ENCODE data around the gene PSMB9. TPM values are rescaled to one million over a fixed set of nuclear protein-coding genes. Genes with fewer than 3 reads are reported as not detected.
"Not testable (repeated sequence)": the region's sequence is repeated elsewhere in the genome, so short reads cannot be mapped to it uniquely, and the experiment has no call there.

Gene PSMB9
- 100 to 1,000 TPM; 353 to 356 TPM for total RNA-seq

GRCh38 chr6:32853541-32854375 is at the start of gene PSMB9, which contains the start of gene TAP1:
Gene PSMB9 (plus strand): TSS chr6:32854192. CDS start chr6:32854230, 38 bp downstream.
Gene TAP1 (minus strand): TSS chr6:32853704. CDS start chr6:32853636, 68 bp downstream.
- Mint-ChIP-seq H3K4me3 (peak within 1 kb of the TSS; percentile 98), H3K9me3 (no peaks in the 10 kb centered on the region), H3K36me3 (peaks cover 70% of the 10 kb centered on the region), H3K4me1 (peaks cover 54% of the 10 kb centered on the region), H3K27ac (peak within 1 kb of the TSS; percentile 100), H3K27me3 (no peaks in the 10 kb centered on the region)
- peak; percentile 96 for DNase-seq
- POLR2A ChIA-PET, result interaction anchor here (0.6 to 7.3 kb wide), 16 partner anchors 10 to 726 kb away, joined by 3 to 773 read pairs (median 6); partner anchors contain the start of genes ATF6B, BRD2, GPSM3 and HLA-DMB
- ATAC-seq (ENCODE audit: low read depth), result peak; percentile 86

DNA sequence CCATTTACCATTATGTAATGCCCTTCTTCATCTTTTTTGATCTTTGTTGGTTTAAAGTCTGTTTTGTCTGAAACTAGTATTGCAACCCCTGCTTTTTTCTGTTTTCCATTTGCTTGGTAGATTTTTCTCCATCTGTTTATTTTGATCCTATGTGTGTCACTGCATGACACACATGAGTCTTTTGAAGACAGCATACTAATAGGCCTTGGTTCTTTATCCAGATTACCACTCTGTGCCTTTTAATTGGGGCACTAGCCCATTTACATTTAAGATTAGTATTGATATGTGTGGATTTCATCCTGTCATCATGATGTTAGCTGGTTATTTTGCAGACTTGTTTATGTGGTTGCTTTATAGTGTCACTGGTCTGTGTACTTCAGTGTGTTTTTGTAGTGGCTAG is 48.6 kb upstream of the PSMB9 start:
- H3K27ac Mint-ChIP-seq; H3K9me3 Mint-ChIP-seq; POLR2A ChIA-PET; H3K4me1 Mint-ChIP-seq; ATAC-seq (ENCODE audit: low read depth); H3K4me3 Mint-ChIP-seq; H3K36me3 Mint-ChIP-seq; DNase-seq: not testable (repeated sequence)
- H3K27me3 Mint-ChIP-seq, result peaks cover 62% of the 10 kb centered on the region

GRCh38 chr6:32807020-32807580 is 46.9 kb upstream of the PSMB9 start:
- POLR2A ChIA-PET, result no interaction called here
- no peaks in the 10 kb centered on the region for H3K9me3 Mint-ChIP-seq
- peaks cover 47% of the 10 kb centered on the region for H3K27me3 Mint-ChIP-seq
- DNase-seq (no peak), ATAC-seq (ENCODE audit: low read depth) (peak; percentile 50)
- peaks cover 4% of the 10 kb centered on the region for H3K36me3 Mint-ChIP-seq
- H3K4me1 Mint-ChIP-seq, result peaks cover 4% of the 10 kb centered on the region
- no peak overlapping the region for H3K4me3 Mint-ChIP-seq
- no peak overlapping the region for H3K27ac Mint-ChIP-seq

- Mint-ChIP-seq H3K4me3 (no peak overlapping the region), H3K9me3 (no peaks in the 10 kb centered on the region), H3K4me1 (peaks cover 4% of the 10 kb centered on the region), H3K27me3 (peaks cover 26% of the 10 kb centered on the region), H3K27ac (no peak overlapping the region), H3K36me3 (peaks cover 6% of the 10 kb centered on the region)
- POLR2A ChIA-PET, result no interaction called here
- ATAC-seq (ENCODE audit: low read depth) (no peak), DNase-seq (no peak)
Measured at GRCh38 chr6:32809171-32809570, 44.8 kb upstream of the PSMB9 start.

GRCh38 chr6:32814145-32814544 is 39.8 kb upstream of the PSMB9 start:
- Mint-ChIP-seq H3K4me3 (no peak overlapping the region), H3K27ac (no peak overlapping the region), H3K27me3 (no peaks in the 10 kb centered on the region), H3K36me3 (peaks cover 2% of the 10 kb centered on the region), H3K9me3 (no peaks in the 10 kb centered on the region), H3K4me1 (peaks cover 10% of the 10 kb centered on the region)
- no peak for DNase-seq
- no peak for ATAC-seq (ENCODE audit: low read depth)
- POLR2A ChIA-PET, result no interaction called here

GRCh38 chr6:32815115-32815514 is 38.9 kb upstream of the PSMB9 start:
- Mint-ChIP-seq H3K9me3 (no peaks in the 10 kb centered on the region), H3K27ac (no peak overlapping the region), H3K36me3 (peaks cover 2% of the 10 kb centered on the region), H3K4me1 (peaks cover 10% of the 10 kb centered on the region), H3K27me3 (no peaks in the 10 kb centered on the region), H3K4me3 (no peak overlapping the region)
- DNase-seq (no peak), ATAC-seq (ENCODE audit: low read depth) (no peak)
- POLR2A ChIA-PET, result no interaction called here

- DNase-seq (no peak), ATAC-seq (ENCODE audit: low read depth) (no peak)
- no peak overlapping the region for H3K4me3 Mint-ChIP-seq
- peaks cover 2% of the 10 kb centered on the region for H3K36me3 Mint-ChIP-seq
- peaks cover 10% of the 10 kb centered on the region for H3K4me1 Mint-ChIP-seq
- POLR2A ChIA-PET, result no interaction called here
- no peaks in the 10 kb centered on the region for H3K27me3 Mint-ChIP-seq
- no peaks in the 10 kb centered on the region for H3K9me3 Mint-ChIP-seq
- no peak overlapping the region for H3K27ac Mint-ChIP-seq
Measured at GRCh38 chr6:32815996-32816395, 38.0 kb upstream of the PSMB9 start.

- Mint-ChIP-seq H3K4me3 (no peak within 1 kb of the TSS), H3K9me3 (no peaks in the 10 kb centered on the region), H3K36me3 (peaks cover 2% of the 10 kb centered on the region), H3K27me3 (no peaks in the 10 kb centered on the region), H3K4me1 (peaks cover 10% of the 10 kb centered on the region), H3K27ac (no peak within 1 kb of the TSS)
- DNase-seq, result no peak
- POLR2A ChIA-PET, result no interaction called here
- no peak for ATAC-seq (ENCODE audit: low read depth)
Measured at GRCh38 chr6:32816746-32817204, 37.2 kb upstream of the PSMB9 start, which contains the start of gene HLA-DOB. Gene HLA-DOB (minus strand): TSS chr6:32817002. CDS start chr6:32816951, 51 bp downstream.

GRCh38 chr6:32818867-32819266 is 35.1 kb upstream of the PSMB9 start:
- DNase-seq (no peak), ATAC-seq (ENCODE audit: low read depth) (no peak)
- no peaks in the 10 kb centered on the region for H3K9me3 Mint-ChIP-seq
- no peak overlapping the region for H3K27ac Mint-ChIP-seq
- H3K4me3 Mint-ChIP-seq, result no peak overlapping the region
- no peaks in the 10 kb centered on the region for H3K27me3 Mint-ChIP-seq
- peaks cover 10% of the 10 kb centered on the region for H3K4me1 Mint-ChIP-seq
- H3K36me3 Mint-ChIP-seq, result no peaks in the 10 kb centered on the region
- POLR2A ChIA-PET, result no interaction called here

GRCh38 chr6:32819729-32820128 is 34.3 kb upstream of the PSMB9 start:
- no peaks in the 10 kb centered on the region for H3K36me3 Mint-ChIP-seq
- POLR2A ChIA-PET, result interaction anchor here (1.3 kb wide), 1 partner anchor 152 kb away, joined by 3 read pairs; no protein-coding TSS in a partner anchor
- H3K27ac Mint-ChIP-seq, result no peak overlapping the region
- DNase-seq, result no peak
- no peak for ATAC-seq (ENCODE audit: low read depth)
- H3K27me3 Mint-ChIP-seq, result no peaks in the 10 kb centered on the region
- H3K4me3 Mint-ChIP-seq, result no peak overlapping the region
- H3K9me3 Mint-ChIP-seq, result no peaks in the 10 kb centered on the region
- H3K4me1 Mint-ChIP-seq, result peaks cover 10% of the 10 kb centered on the region

DNA sequence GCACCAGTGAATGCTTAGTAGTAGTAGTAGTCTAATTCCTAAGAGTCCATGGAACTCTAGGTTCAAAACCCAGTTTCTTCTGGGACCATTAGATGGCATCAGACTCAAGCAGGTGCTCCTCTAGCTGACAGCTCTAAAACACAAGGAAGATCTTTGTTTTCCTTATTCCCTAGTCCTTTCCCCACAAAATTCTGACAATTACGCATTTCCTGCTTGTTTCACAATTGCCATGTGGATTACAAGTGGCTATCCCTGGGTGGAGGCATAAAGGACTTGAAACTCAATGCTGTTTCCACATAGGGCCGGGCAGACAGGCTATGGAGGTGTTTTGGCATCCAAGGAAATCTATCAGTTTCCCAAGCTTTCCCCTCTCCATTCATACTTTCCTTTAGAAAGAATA is 28.0 kb upstream of the PSMB9 start:
- peaks cover 19% of the 10 kb centered on the region for H3K36me3 Mint-ChIP-seq
- ATAC-seq (ENCODE audit: low read depth), result no peak
- H3K27ac Mint-ChIP-seq, result no peak overlapping the region
- no peak for DNase-seq
- POLR2A ChIA-PET, result interaction anchor here (2.1 to 3.4 kb wide), 2 partner anchors 12 to 42 kb away, joined by 5 to 14 read pairs; partner anchors contain the start of gene TAP2
- peaks cover 19% of the 10 kb centered on the region for H3K4me1 Mint-ChIP-seq
- H3K4me3 Mint-ChIP-seq, result no peak overlapping the region
- H3K27me3 Mint-ChIP-seq, result no peaks in the 10 kb centered on the region
- H3K9me3 Mint-ChIP-seq, result no peaks in the 10 kb centered on the region

- Mint-ChIP-seq H3K27me3 (no peaks in the 10 kb centered on the region), H3K4me3 (no peak overlapping the region), H3K27ac (peak overlapping the region; percentile 66), H3K4me1 (peaks cover 24% of the 10 kb centered on the region), H3K36me3 (peaks cover 26% of the 10 kb centered on the region), H3K9me3 (no peaks in the 10 kb centered on the region)
- POLR2A ChIA-PET, result interaction anchor here (2.1 to 3.4 kb wide), 2 partner anchors 11 to 41 kb away, joined by 5 to 14 read pairs; partner anchors contain the start of gene TAP2
- no peak for ATAC-seq (ENCODE audit: low read depth)
- no peak for DNase-seq
Measured at GRCh38 chr6:32827025-32827424, 27.0 kb upstream of the PSMB9 start.

GRCh38 chr6:32829495-32829894 is 24.5 kb upstream of the PSMB9 start:
- Mint-ChIP-seq H3K9me3 (no peaks in the 10 kb centered on the region), H3K27me3 (no peaks in the 10 kb centered on the region), H3K27ac (peak overlapping the region; percentile 40), H3K4me1 (peaks cover 45% of the 10 kb centered on the region), H3K4me3 (no peak overlapping the region), H3K36me3 (peaks cover 45% of the 10 kb centered on the region)
- POLR2A ChIA-PET, result interaction anchor here (3.4 kb wide), 1 partner anchor 8 kb away, joined by 14 read pairs; the partner anchor contains the start of gene TAP2
- no peak for ATAC-seq (ENCODE audit: low read depth)
- no peak for DNase-seq
